OCI-LY1 (cell line): ENCODE measurements around the gene DLG5.

Source experiments
- CTCF ChIP-seq: fragments of 200-600 bp; sonication (generic), shearing (Covaris generic); IDR thresholded peaks from 2 replicates; pipeline ENCODE4 v1.5.1; 2017; ENCODE audit warnings: mild to moderate bottlenecking, antibody characterized with exemption, low read length, moderate library complexity, mixed read lengths
- EZH2 ChIP-seq: fragments of 200-600 bp; sonication (generic), shearing (Covaris generic); IDR thresholded peaks from 2 replicates; pipeline ENCODE4 v1.8.0; 2017; ENCODE audit warnings: borderline replicate concordance, mixed run types, mild to moderate bottlenecking, antibody characterized with exemption, low read length, moderate library complexity, mixed read lengths

- TF ChIP-seq CTCF: no peak
- TF ChIP-seq EZH2: no peak
Measured at GRCh38 chr10:77825965-77826364, 100.6 kb downstream of the DLG5 start.
